Measurements from ENCODE around the gene IL4. TPM values are rescaled to one million over a fixed set of nuclear protein-coding genes. Genes with fewer than 3 reads are reported as not detected.

IL4 gene
- total RNA-seq, 1 donor from 2014 or later, result not detected

DNA sequence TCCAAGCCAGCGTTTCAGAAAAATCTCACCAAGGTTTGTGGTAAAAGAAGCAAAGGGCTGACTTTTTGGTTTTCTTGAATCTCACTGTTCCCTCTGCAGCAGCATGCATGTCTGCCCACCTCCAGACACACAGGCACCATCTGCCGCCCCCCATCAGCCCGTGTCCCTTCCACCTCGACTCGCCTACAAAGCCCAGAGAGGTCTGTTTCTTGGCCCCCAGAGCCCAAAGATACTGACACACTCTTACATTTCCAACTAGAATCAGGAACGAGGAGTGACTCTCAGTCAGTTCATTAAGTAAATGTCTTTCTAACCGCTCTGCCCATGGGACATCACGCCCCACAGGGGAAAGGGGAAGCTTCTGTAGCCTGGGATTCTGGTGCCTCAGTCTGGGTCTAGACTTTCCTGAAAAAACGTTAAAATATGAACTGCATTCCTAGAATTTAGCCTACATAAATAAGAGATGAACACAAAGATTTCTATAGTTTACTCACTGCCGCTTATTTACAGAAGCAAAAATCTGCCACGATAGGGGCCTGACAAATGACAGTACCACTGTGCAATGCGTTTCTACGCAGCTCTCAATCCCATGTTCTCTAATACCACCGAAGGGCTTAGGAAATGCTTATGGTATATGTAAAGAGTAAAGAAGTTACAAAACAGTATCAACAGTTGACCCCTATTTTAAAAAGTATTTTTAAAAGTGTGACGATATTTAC, 4.1 kb downstream of the IL4 start:
- H3K36me3 ChIP-seq, result no peaks in the 10 kb centered on the region
- H3K4me3 ChIP-seq, result no peak overlapping the region
- H3K9me3 ChIP-seq, result no peaks in the 10 kb centered on the region
- intact Hi-C loops (cut with DNase I), result loop anchor here (1.0 to 5.0 kb wide), 4 partner anchors 21 to 291 kb away; partner anchors contain the start of gene RAD50
- peak in 1 of 2 donors; percentile 58 for DNase-seq (ENCODE audit: low spot score in 2 of 2)
- TF ChIP-seq, protein P1, sequence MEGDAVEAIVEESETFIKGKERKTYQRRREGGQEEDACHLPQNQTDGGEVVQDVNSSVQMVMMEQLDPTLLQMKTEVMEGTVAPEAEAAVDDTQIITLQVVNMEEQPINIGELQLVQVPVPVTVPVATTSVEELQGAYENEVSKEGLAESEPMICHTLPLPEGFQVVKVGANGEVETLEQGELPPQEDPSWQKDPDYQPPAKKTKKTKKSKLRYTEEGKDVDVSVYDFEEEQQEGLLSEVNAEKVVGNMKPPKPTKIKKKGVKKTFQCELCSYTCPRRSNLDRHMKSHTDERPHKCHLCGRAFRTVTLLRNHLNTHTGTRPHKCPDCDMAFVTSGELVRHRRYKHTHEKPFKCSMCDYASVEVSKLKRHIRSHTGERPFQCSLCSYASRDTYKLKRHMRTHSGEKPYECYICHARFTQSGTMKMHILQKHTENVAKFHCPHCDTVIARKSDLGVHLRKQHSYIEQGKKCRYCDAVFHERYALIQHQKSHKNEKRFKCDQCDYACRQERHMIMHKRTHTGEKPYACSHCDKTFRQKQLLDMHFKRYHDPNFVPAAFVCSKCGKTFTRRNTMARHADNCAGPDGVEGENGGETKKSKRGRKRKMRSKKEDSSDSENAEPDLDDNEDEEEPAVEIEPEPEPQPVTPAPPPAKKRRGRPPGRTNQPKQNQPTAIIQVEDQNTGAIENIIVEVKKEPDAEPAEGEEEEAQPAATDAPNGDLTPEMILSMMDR (IDR thresholded peaks at IDR 0.05), result no peak
- H3K27me3 ChIP-seq, result no peaks in the 10 kb centered on the region
- H3K27ac ChIP-seq, result peak overlapping the region; percentile 95 to 96
- H3K4me1 ChIP-seq, result peaks cover 9 to 23% of the 10 kb centered on the region in 2 donors

- Histone ChIP-seq H3K27me3 (no peaks in the 10 kb centered on the region), H3K9me3 (no peaks in the 10 kb centered on the region), H3K4me1 (peaks cover 9 to 23% of the 10 kb centered on the region in 2 donors), H3K36me3 (no peaks in the 10 kb centered on the region), H3K4me3 (no peak overlapping the region), H3K27ac (peak overlapping the region in 1 of 2 donors; percentile 95)
- intact Hi-C loops (cut with DNase I), result loop anchor here (5.0 kb wide), 2 partner anchors 121 to 181 kb away; partner anchors contain the start of gene RAD50
- peak in 1 of 2 donors; percentile 35 for DNase-seq (ENCODE audit: low spot score in 2 of 2)
- TF ChIP-seq, protein P1 (IDR thresholded peaks at IDR 0.05), result no peak
Observed at GRCh38 chr5:132678735-132679134, 4.9 kb downstream of the IL4 start.

DNA sequence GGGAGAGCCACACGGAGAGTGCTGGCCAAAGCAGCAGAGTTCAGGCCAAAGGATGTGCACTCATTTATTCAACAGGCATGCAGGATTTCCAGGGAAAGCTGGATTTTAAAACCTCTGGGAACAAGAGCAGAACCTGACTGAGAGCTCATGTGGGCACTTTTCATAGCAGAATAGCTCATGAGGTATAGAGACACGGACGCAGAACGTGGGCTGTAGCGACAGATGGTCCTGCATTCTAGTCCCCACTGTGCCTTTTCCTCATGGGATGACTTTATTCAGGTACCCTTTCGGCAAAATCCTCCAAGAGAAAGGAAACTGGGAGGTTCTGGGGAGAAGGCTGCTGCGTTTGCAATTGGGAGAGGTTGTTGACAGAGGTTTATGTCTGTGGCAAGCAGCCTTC, 5.4 kb downstream of the IL4 start:
- intact Hi-C loops (cut with DNase I), result loop anchor here (5.0 kb wide), 2 partner anchors 122 to 182 kb away; partner anchors contain the start of gene RAD50
- no peak for DNase-seq (ENCODE audit: low spot score in 2 of 2)
- TF ChIP-seq, protein P1 (IDR thresholded peaks at IDR 0.05), result no peak

GRCh38 chr5:132679717-132680380, 6.1 kb downstream of the IL4 start:
- Histone ChIP-seq H3K27ac (no peak overlapping the region), H3K4me3 (no peak overlapping the region), H3K27me3 (no peaks in the 10 kb centered on the region), H3K4me1 (peaks cover 9 to 23% of the 10 kb centered on the region in 2 donors), H3K9me3 (no peaks in the 10 kb centered on the region), H3K36me3 (no peaks in the 10 kb centered on the region)
- DNase-seq (ENCODE audit: low spot score in 2 of 2), result peak in 1 of 2 donors; percentile 28
- intact Hi-C loops (cut with DNase I), result loop anchor here (5.0 kb wide), 2 partner anchors 123 to 183 kb away; partner anchors contain the start of gene RAD50
- TF ChIP-seq, protein P1 (IDR thresholded peaks at IDR 0.05), result no peak

More for the DNA sequence above, 5.4 kb downstream of the IL4 start:
- Histone ChIP-seq H3K27ac (no peak overlapping the region), H3K9me3 (no peaks in the 10 kb centered on the region), H3K27me3 (no peaks in the 10 kb centered on the region), H3K36me3 (no peaks in the 10 kb centered on the region), H3K4me3 (no peak overlapping the region), H3K4me1 (peaks cover 9 to 23% of the 10 kb centered on the region in 2 donors)

- TF ChIP-seq, protein P1 (IDR thresholded peaks at IDR 0.05), result no peak
Observed at GRCh38 chr5:132680780-132681475, 7.1 kb downstream of the IL4 start.

More at GRCh38 chr5:132680780-132681475, 7.1 kb downstream of the IL4 start:
- no peaks in the 10 kb centered on the region for H3K9me3 ChIP-seq
- no peak for DNase-seq (ENCODE audit: low spot score in 2 of 2)
- H3K27ac ChIP-seq, result no peak overlapping the region
- no peak overlapping the region for H3K4me3 ChIP-seq
- H3K36me3 ChIP-seq, result no peaks in the 10 kb centered on the region
- H3K27me3 ChIP-seq, result no peaks in the 10 kb centered on the region
- intact Hi-C loops (cut with DNase I), result no loop called here
- peaks cover 9 to 16% of the 10 kb centered on the region in 2 donors for H3K4me1 ChIP-seq

Measured in ascending aorta (tissue), 2 donors.